HepG2 (cell line): Measurements from ENCODE around the gene SAMD9L. TPM values are rescaled to one million over a fixed set of nuclear protein-coding genes. Genes with fewer than 3 reads are reported as not detected.

ENCODE experiments used
- ATAC-seq: fragments of 200-7000 bp; cut with Tn5 transposase; 3 replicates; pipeline ENCODE4 v1.9.1; 2020; ENCODE audit warnings: mild to moderate bottlenecking, moderate library complexity
- BruUV-seq: library from RNA; stranded (reverse); fragments of 400-500 nt; replicated peaks from 2 replicates; lab custom pipeline; 2021; lab: Mats Ljungman, UMichigan
- CTCF ChIA-PET: fragments of 300-600 bp; formaldehyde crosslinking; extraction: SDS; loops from one replicate; lab custom pipeline; 2021; ENCODE audit warnings: low total read pairs, inconsistent platforms, low intra/inter-chr PET ratio; lab: Yijun Ruan, JAX
- POLR2A ChIA-PET: fragments of 350-600 bp; sonication (Branson Sonifier 250); formaldehyde crosslinking; loops from one replicate; lab custom pipeline; 2020; ENCODE audit warnings: antibody characterized with exemption, inconsistent platforms; lab: Yijun Ruan, JAX
- DNase-seq: peaks from one replicate; pipeline ENCODE4 v3.0.0-alpha.2; 2015; ENCODE audit warnings: low spot score
- FAIRE-seq: peaks from 3 replicates; lab custom pipeline; 2011; peaks lifted over from hg19 to GRCh38; lab: Jason Lieb, UNC
- H2AFZ ChIP-seq: one replicate; pipeline ENCODE4 v1.6.1; 2011; ENCODE audit warnings: low read length, inconsistent platforms
- H3K27ac ChIP-seq: fragments of 300-600 bp; 3 replicates; pipeline ENCODE4 v1.8.0; 2011; ENCODE audit warnings: mixed run types, mild to moderate bottlenecking, mixed read lengths, low read length, inconsistent platforms; ENCODE audit not compliant: insufficient read depth; ENCODE audit errors: extremely low read length
- H3K27me3 ChIP-seq, 2 experiments: fragments of 200-600 bp in 1 of 2; 2 replicates in 1 of 2; 3 replicates in 1 of 2; pipeline versions ENCODE4 v1.6.0 to v1.8.0; 2011; ENCODE audit warnings: low read length in 2 of 2, mild to moderate bottlenecking in 2 of 2, moderate library complexity in 2 of 2, inconsistent platforms in 1 of 2; ENCODE audit not compliant: insufficient read depth in 2 of 2, control insufficient read depth in 1 of 2
- H3K36me3 ChIP-seq, 2 experiments: fragments of 200-600 bp in 1 of 2; replicated peaks in 1 of 2; 2 replicates in 1 of 2; 3 replicates in 1 of 2; pipeline versions ENCODE4 v1.5.1 to v1.8.0; 2011; ENCODE audit warnings: low read length in 2 of 2, inconsistent platforms in 1 of 2; ENCODE audit not compliant: insufficient read depth in 2 of 2, control insufficient read depth in 1 of 2
- H3K4me1 ChIP-seq: 2 replicates; pipeline ENCODE4 v1.5.1; 2012; ENCODE audit warnings: low read length, inconsistent platforms; ENCODE audit not compliant: insufficient read depth
- H3K4me2 ChIP-seq: 2 replicates; pipeline ENCODE4 v1.6.0; 2011; ENCODE audit warnings: low read depth, low read length, inconsistent platforms
- H3K4me3 ChIP-seq, 3 experiments: fragments of 200-600 bp in 1 of 3; sonication (generic), shearing (Covaris generic) in 1 of 3; replicated peaks in 1 of 3; 2 replicates each; pipeline ENCODE4 v1.5.1; 2011 to 2016; ENCODE audit warnings: low read length in 3 of 3, inconsistent platforms in 2 of 3, low read depth in 2 of 3, mild to moderate bottlenecking in 2 of 3, control low read depth in 1 of 3, mixed read lengths in 1 of 3; ENCODE audit not compliant: insufficient read depth in 1 of 3
- H3K79me2 ChIP-seq: one replicate; pipeline ENCODE4 v1.6.1; 2011; ENCODE audit warnings: low read length, inconsistent platforms; ENCODE audit not compliant: insufficient read depth
- H3K9ac ChIP-seq: 2 replicates; pipeline ENCODE4 v1.6.0; 2011; ENCODE audit warnings: mild to moderate bottlenecking, low read depth, low read length, inconsistent platforms; ENCODE audit not compliant: insufficient read depth
- H3K9me3 ChIP-seq: 2 replicates; pipeline ENCODE4 v1.5.1; 2012; ENCODE audit warnings: mild to moderate bottlenecking, low read length
- H4K20me1 ChIP-seq: 2 replicates; pipeline ENCODE4 v1.6.0; 2011; ENCODE audit warnings: inconsistent platforms, mild to moderate bottlenecking, low read length, moderate library complexity; ENCODE audit not compliant: insufficient read depth
- HNRNPH1 ChIP-seq: fragments of 200-400 bp; formaldehyde crosslinking; optimal IDR thresholded peaks from 2 replicates; pipeline ENCODE3; 2017; ENCODE audit warnings: mild to moderate bottlenecking, low read depth, low read length
- ZNF121 ChIP-seq: sonication (generic); formaldehyde crosslinking; IDR thresholded peaks from 2 replicates; pipeline ENCODE4 v1.5.0; 2020; ENCODE audit warnings: mild to moderate bottlenecking, missing genetic modification reagents
- ZNF143 ChIP-seq: sonication (generic); formaldehyde crosslinking; IDR thresholded peaks from 2 replicates; pipeline ENCODE4 v1.4.0; 2020; ENCODE audit warnings: missing genetic modification reagents
- ZNF652 ChIP-seq: IDR thresholded peaks from 2 replicates; pipeline ENCODE4 v1.6.1; 2016; ENCODE audit warnings: low read depth, borderline replicate concordance
- ZNF724P ChIP-seq: sonication (generic); formaldehyde crosslinking; IDR thresholded peaks from 2 replicates; pipeline ENCODE4 v1.8.0; 2022; ENCODE audit warnings: missing genetic modification reagents, borderline replicate concordance
- ZNF768 ChIP-seq: sonication (generic); formaldehyde crosslinking; IDR thresholded peaks from 2 replicates; pipeline ENCODE4 v1.4.0; 2020; ENCODE audit warnings: missing genetic modification reagents
- WGBS: methylation state at CpG from one replicate; pipeline ENCODE4 v1.1.6; 2017; ENCODE audit warnings: low lambda C conversion rate; 5-methylcytosine and 5-hydroxymethylcytosine counted together
- in situ Hi-C: cut with HindIII; loops from 2 replicates; pipeline ENCODE4 v1.10.0; 2017; ENCODE audit warnings: low pct_unique_long_range_greater_than_20kb; ENCODE audit not compliant: extremely low pct_ligation_motif_present
- intact Hi-C: fragments of 100-400 bp; cut with micrococcal nuclease; formaldehyde crosslinking; loops from one replicate; pipeline ENCODE4 v1.10.0; 2022; ENCODE audit not compliant: unreplicated experiment
- polyA plus RNA-seq, 8 experiments: library from polyadenylated mRNA; depleted of rRNA in 3 of 8; stranded (reverse) in 7 of 8; unstranded in 1 of 8; fragments of >200 nt; fragmentation: Illumina TruSeq in 4 of 8; extraction: Trizol in 4 of 8; gene quantifications; 2 replicates each; pipeline versions ENCODE4 v1.2.1 to v1.2.3, GENCODE V29; 2011 to 2016; ENCODE audit warnings: low read depth in 4 of 8, missing spikeins in 1 of 8, mixed read lengths in 1 of 8; ENCODE audit not compliant: insufficient read depth in 1 of 8
- total RNA-seq, 5 experiments: library from RNA; depleted of rRNA; stranded (reverse); fragments of >200 nt; fragmentation: Illumina TruSeq; extraction: Trizol; gene quantifications; 2 replicates each; pipeline ENCODE4 v1.2.3, GENCODE V29; 2016; ENCODE audit warnings: low read depth in 1 of 5
- TF ChIP-seq, protein P1 (sequence below): sonication (generic); formaldehyde crosslinking; IDR thresholded peaks from 2 replicates; pipeline ENCODE4 v1.8.0; 2022; ENCODE audit warnings: mild to moderate bottlenecking, missing genetic modification reagents

Gene SAMD9L
- total and polyA plus RNA-seq, 2 of the 13 experiments (the other 11 are each of a cell fraction or from before 2014, with no cell fraction given): not detected

DNA sequence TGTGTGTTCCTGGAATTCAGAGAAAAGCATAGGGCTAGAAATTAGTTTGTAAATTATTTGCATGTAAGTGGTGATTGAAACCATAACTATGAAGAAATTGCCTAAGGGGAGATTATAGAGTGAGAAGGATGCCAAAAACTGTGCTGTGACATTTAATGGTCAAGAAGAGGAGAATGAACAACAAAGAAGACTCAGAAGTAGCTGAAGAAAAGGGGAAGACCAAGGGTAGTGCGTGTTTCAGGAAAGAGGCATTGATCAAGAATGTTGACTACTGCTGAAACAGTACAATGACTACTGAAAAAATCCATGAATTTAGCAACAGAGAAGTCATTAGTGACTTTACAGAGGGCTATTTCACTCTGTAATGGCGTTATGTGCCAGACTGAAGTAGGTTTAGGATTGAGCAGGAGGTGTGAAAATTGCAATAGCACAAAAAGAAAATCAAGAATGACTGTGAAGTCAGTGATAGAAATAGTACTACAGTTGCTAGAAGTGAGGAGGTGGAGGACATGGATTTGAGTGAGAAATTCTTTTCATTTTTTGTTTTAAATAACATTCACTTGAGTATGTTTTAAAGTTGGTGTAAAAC, 28.9 kb upstream of the SAMD9L start (continued):
- TF ChIP-seq, protein P1, sequence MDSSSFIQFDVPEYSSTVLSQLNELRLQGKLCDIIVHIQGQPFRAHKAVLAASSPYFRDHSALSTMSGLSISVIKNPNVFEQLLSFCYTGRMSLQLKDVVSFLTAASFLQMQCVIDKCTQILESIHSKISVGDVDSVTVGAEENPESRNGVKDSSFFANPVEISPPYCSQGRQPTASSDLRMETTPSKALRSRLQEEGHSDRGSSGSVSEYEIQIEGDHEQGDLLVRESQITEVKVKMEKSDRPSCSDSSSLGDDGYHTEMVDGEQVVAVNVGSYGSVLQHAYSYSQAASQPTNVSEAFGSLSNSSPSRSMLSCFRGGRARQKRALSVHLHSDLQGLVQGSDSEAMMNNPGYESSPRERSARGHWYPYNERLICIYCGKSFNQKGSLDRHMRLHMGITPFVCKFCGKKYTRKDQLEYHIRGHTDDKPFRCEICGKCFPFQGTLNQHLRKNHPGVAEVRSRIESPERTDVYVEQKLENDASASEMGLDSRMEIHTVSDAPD: no peak
- no peak for TF ChIP-seq ZNF143 (CRISPR knock-in tag)
- no peak for TF ChIP-seq HNRNPH1
- TF ChIP-seq ZNF652 (CRISPR knock-in tag): no peak
- TF ChIP-seq, all 625 proteins: peak for 0

GRCh38 chr7:93175219-93175618, 27.0 kb upstream of the SAMD9L start:
- Histone ChIP-seq H3K36me3 (no peaks in the 10 kb centered on the region), H3K4me2 (no peak overlapping the region), H3K4me1 (no peaks in the 10 kb centered on the region), H3K27ac (no peak overlapping the region), H3K9ac (no peak overlapping the region), H2AFZ (no peak overlapping the region), H3K79me2 (no peaks in the 10 kb centered on the region), H3K27me3 (peaks cover 0 to under 1% of the 10 kb centered on the region in 2 experiments; a peak in 1 of 5 replicates), H3K9me3 (peaks cover 22% of the 10 kb centered on the region), H4K20me1 (no peaks in the 10 kb centered on the region), H3K4me3 (no peak overlapping the region)
- intact Hi-C loops (no loop called here), in situ Hi-C loops (no loop called here)
- ATAC-seq: no peak
- 44% methylated on average over 2 of the region's 2 CpGs for WGBS
- BruUV-seq: no TSS peak
- ChIA-PET POLR2A (no interaction called here), CTCF (no interaction called here)
- TF ChIP-seq ZNF121 (0 out of 2 replicates have a peak, but pooled peaks have one; percentile 15), ZNF724P (CRISPR knock-in tag) (no peak), ZNF768 (CRISPR knock-in tag) (no peak)
- no peak for FAIRE-seq
- no peak for DNase-seq
